A549 treated with CpdA at 1 μM for 4 hours (cell line): ENCODE data around the gene TSPAN9. TPM values are rescaled to one million over a fixed set of nuclear protein-coding genes. Genes with fewer than 3 reads are reported as not detected.

Experiments
- total RNA-seq: library from RNA; stranded (reverse); fragments of 200-300 nt; extraction: Qiagen RNA extraction; gene quantifications from 5 replicates; pipeline ENCODE4 v1.2.3, GENCODE V29; 2022; ENCODE audit warnings: low read depth

TSPAN9 gene
- total RNA-seq: 16.7 to 22.0 TPM (median 19.1 TPM) in 5 replicates

GRCh38 chr12:3076730-3077571 is at the start of gene TSPAN9:
Gene TSPAN9 (plus strand): TSS chr12:3077379. CDS start chr12:3201194, 123,815 bp downstream.

Other genes with a start within 250 kb of the TSPAN9 start
- gene NRIP2, start 242.3 kb upstream of the TSPAN9 start, total RNA-seq: not detected in 5 replicates
- not detected in 5 replicates for gene TEX52, start 220.3 kb upstream of the TSPAN9 start, total RNA-seq
- 95.5 to 99.3 TPM (median 96.8 TPM) in 5 replicates for gene FOXM1, start 200.2 kb upstream of the TSPAN9 start, total RNA-seq
- gene RHNO1, start 200.2 kb upstream of the TSPAN9 start, total RNA-seq: 43.2 to 49.8 TPM (median 46.7 TPM) in 5 replicates
- 16.9 to 23.9 TPM (median 20.7 TPM) in 5 replicates for gene TULP3, start 186.5 kb upstream of the TSPAN9 start, total RNA-seq
- gene TEAD4, start 118.0 kb upstream of the TSPAN9 start, total RNA-seq: 38.7 to 47.0 TPM (median 45.5 TPM) in 5 replicates